Measurements from ENCODE around the gene ACTR6. TPM values are rescaled to one million over a fixed set of nuclear protein-coding genes. Genes with fewer than 3 reads are reported as not detected.
"Not testable (repeated sequence)": the region's sequence is repeated elsewhere in the genome, so short reads cannot be mapped to it uniquely, and the experiment has no call there.

Gene ACTR6
- polyA plus RNA-seq, 3 donors, result 37.6 to 43.0 (median 42.9) TPM

- no peak for DNase-seq (ENCODE audit: low read depth in 3 of 3, low spot score in 2 of 3)
Measured at GRCh38 chr12:100219328-100220109, 18.9 kb downstream of the ACTR6 start.

- DNase-seq (ENCODE audit: low read depth in 3 of 3, low spot score in 2 of 3), result no peak
Measured at GRCh38 chr12:100221523-100221922, 20.9 kb downstream of the ACTR6 start.

GRCh38 chr12:100222173-100222572 lies 21.6 kb downstream of the ACTR6 start:
- DNase-seq (ENCODE audit: low read depth in 3 of 3, low spot score in 2 of 3), result not testable (repeated sequence)

- no peak for DNase-seq (ENCODE audit: low read depth in 3 of 3, low spot score in 2 of 3)
Measured at GRCh38 chr12:100225491-100225890, 24.9 kb downstream of the ACTR6 start.

GRCh38 chr12:100229036-100229635 lies 28.5 kb downstream of the ACTR6 start:
- no peak for DNase-seq (ENCODE audit: low read depth in 3 of 3, low spot score in 2 of 3)

GRCh38 chr12:100229876-100230275 lies 29.3 kb downstream of the ACTR6 start:
- no peak for DNase-seq (ENCODE audit: low read depth in 3 of 3, low spot score in 2 of 3)

GRCh38 chr12:100231873-100232272 lies 31.3 kb downstream of the ACTR6 start:
- DNase-seq (ENCODE audit: low read depth in 3 of 3, low spot score in 2 of 3), result not testable (repeated sequence)

GRCh38 chr12:100234166-100234565 lies 33.6 kb downstream of the ACTR6 start:
- DNase-seq (ENCODE audit: low read depth in 3 of 3, low spot score in 2 of 3), result no peak

GRCh38 chr12:100234591-100235304 lies 34.1 kb downstream of the ACTR6 start:
- DNase-seq (ENCODE audit: low read depth in 3 of 3, low spot score in 2 of 3), result peak; percentile 31 to 33 (median 33)

- DNase-seq (ENCODE audit: low read depth in 3 of 3, low spot score in 2 of 3), result no peak
Measured at GRCh38 chr12:100238801-100239200, 38.2 kb downstream of the ACTR6 start.

GRCh38 chr12:100239589-100239988 lies 39.0 kb downstream of the ACTR6 start:
- no peak for DNase-seq (ENCODE audit: low read depth in 3 of 3, low spot score in 2 of 3)

GRCh38 chr12:100243137-100243536 lies 42.5 kb downstream of the ACTR6 start:
- no peak for DNase-seq (ENCODE audit: low read depth in 3 of 3, low spot score in 2 of 3)

- DNase-seq (ENCODE audit: low read depth in 3 of 3, low spot score in 2 of 3), result no peak
Measured at GRCh38 chr12:100247765-100248164, 47.1 kb downstream of the ACTR6 start.

GRCh38 chr12:100248886-100249285 lies 48.3 kb downstream of the ACTR6 start:
- DNase-seq (ENCODE audit: low read depth in 3 of 3, low spot score in 2 of 3), result no peak

GRCh38 chr12:100249941-100250340 lies 49.3 kb downstream of the ACTR6 start:
- DNase-seq (ENCODE audit: low read depth in 3 of 3, low spot score in 2 of 3), result no peak

GRCh38 chr12:100251917-100252316 lies 51.3 kb downstream of the ACTR6 start:
- DNase-seq (ENCODE audit: low read depth in 3 of 3, low spot score in 2 of 3), result peak; percentile 25 to 44 (median 38)

GRCh38 chr12:100253437-100253836 lies 52.8 kb downstream of the ACTR6 start:
- DNase-seq (ENCODE audit: low read depth in 3 of 3, low spot score in 2 of 3), result no peak

GRCh38 chr12:100254876-100255275 lies 54.3 kb downstream of the ACTR6 start:
- DNase-seq (ENCODE audit: low read depth in 3 of 3, low spot score in 2 of 3), result no peak

GRCh38 chr12:100258127-100258526 lies 57.5 kb downstream of the ACTR6 start:
- no peak for DNase-seq (ENCODE audit: low read depth in 3 of 3, low spot score in 2 of 3)

- no peak for DNase-seq (ENCODE audit: low read depth in 3 of 3, low spot score in 2 of 3)
Measured at GRCh38 chr12:100263131-100263530, 62.5 kb downstream of the ACTR6 start.

- DNase-seq (ENCODE audit: low read depth in 3 of 3, low spot score in 2 of 3), result not testable (repeated sequence)
Measured at GRCh38 chr12:100265107-100265506, 64.5 kb downstream of the ACTR6 start.
